Measurements from ENCODE around the gene TOP3A.

DNA sequence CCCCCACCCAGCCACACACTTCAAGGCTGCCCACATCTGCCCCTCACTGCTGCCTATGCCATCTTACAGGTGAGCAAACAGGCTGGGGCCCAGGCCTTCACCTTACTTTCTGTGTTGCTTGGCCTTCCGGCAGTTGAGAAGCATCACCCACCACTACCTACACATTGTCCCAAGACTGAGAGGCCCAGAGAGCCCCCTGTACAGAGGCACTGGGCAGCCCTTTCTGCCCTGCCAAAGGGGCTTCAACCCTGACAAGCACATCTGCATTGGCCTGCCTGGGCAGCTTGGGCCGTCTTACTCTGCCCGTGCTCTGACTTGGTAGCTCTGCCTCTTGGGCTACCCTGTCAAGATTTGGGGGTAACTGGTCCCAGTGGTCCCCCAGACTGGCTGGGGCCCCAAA is 53.1 kb downstream of the TOP3A start:
- TF ChIP-seq REST (IDR thresholded peaks at IDR 0.05; ENCODE audit: low read depth) = no peak
- no peak for TF ChIP-seq ZBTB7A (IDR thresholded peaks at IDR 0.05; ENCODE audit: low read depth)
- no peak for TF ChIP-seq CREB1 (IDR thresholded peaks at IDR 0.05; ENCODE audit: low read depth)
- TF ChIP-seq TAF1 (IDR thresholded peaks at IDR 0.05; ENCODE audit: low read depth) = no peak
- TF ChIP-seq FOXM1 (IDR thresholded peaks at IDR 0.05; ENCODE audit: borderline replicate concordance, low read depth) = no peak
- no peak for TF ChIP-seq MAX (IDR thresholded peaks at IDR 0.05)
- TF ChIP-seq EP300 (IDR thresholded peaks at IDR 0.05; ENCODE audit: borderline replicate concordance) = no peak
- no peak for TF ChIP-seq NFIC (IDR thresholded peaks at IDR 0.05)
- TF ChIP-seq CEBPB (IDR thresholded peaks at IDR 0.05) = no peak

All from Ishikawa (cell line).